GM18520 (cell line): Measurements from ENCODE around the gene ABHD14A.
A peak's percentile ranks its signal among the peaks of the same experiment; 100 is the strongest.

Experiments used
- ATAC-seq: cut with Tn5 transposase; IDR thresholded peaks from one replicate; pipeline ENCODE4 v1.9.1; 2021; ENCODE audit not compliant: unreplicated experiment

The ABHD14A gene

GRCh38 chr3:51940648-51941462 is 34.0 kb upstream of the ABHD14A start:
- ATAC-seq, result no peak

GRCh38 chr3:51941463-51941797 is 33.4 kb upstream of the ABHD14A start:
- ATAC-seq, result no peak

GRCh38 chr3:51941798-51942602 is 32.9 kb upstream of the ABHD14A start, which contains the start of the genes PARP3 and RRP9:
TSS of gene PARP3 (plus strand) at chr3:51942363. CDS start at chr3:51943356, 993 bp downstream.
TSS of gene RRP9 (minus strand) at chr3:51941904. CDS start at chr3:51941867, 37 bp downstream.
- peak; percentile 91 for ATAC-seq

- ATAC-seq, result no peak
These were observed 32.0 kb upstream of the ABHD14A start for GRCh38 chr3:51942603-51943450.

- ATAC-seq, result no peak
These were observed 31.1 kb upstream of the ABHD14A start for GRCh38 chr3:51943451-51944391.

GRCh38 chr3:51944451-51945021 is 30.3 kb upstream of the ABHD14A start:
- no peak for ATAC-seq

GRCh38 chr3:51945031-51945840 is 29.6 kb upstream of the ABHD14A start:
- no peak for ATAC-seq

- ATAC-seq, result no peak
These were observed 28.7 kb upstream of the ABHD14A start for GRCh38 chr3:51945926-51946705.

GRCh38 chr3:51946796-51947195 is 28.1 kb upstream of the ABHD14A start:
- ATAC-seq, result no peak

- no peak for ATAC-seq
These were observed 27.5 kb upstream of the ABHD14A start for GRCh38 chr3:51947215-51947900.

- ATAC-seq, result no peak
These were observed 26.8 kb upstream of the ABHD14A start for GRCh38 chr3:51948016-51948580.

GRCh38 chr3:51949121-51949520 is 25.7 kb upstream of the ABHD14A start:
- no peak for ATAC-seq

GRCh38 chr3:51950899-51951298 is 24.0 kb upstream of the ABHD14A start:
- no peak for ATAC-seq

GRCh38 chr3:51953445-51953844 is 21.4 kb upstream of the ABHD14A start:
- ATAC-seq, result no peak

GRCh38 chr3:51954105-51954504 is 20.8 kb upstream of the ABHD14A start:
- no peak for ATAC-seq

GRCh38 chr3:51954713-51955112 is 20.2 kb upstream of the ABHD14A start:
- ATAC-seq, result no peak
